GM12878 (cell line): ENCODE results near the gene ZNF608.

ENCODE experiments used
- CTCF ChIP-seq, 3 experiments: IDR thresholded peaks in 2 of 3; conservative IDR thresholded peaks in 1 of 3; 2 replicates each; pipeline ENCODE4 v1.5.1; 2011; ENCODE audit warnings: low read depth in 3 of 3, low read length in 3 of 3, mild to moderate bottlenecking in 3 of 3, control low read depth in 2 of 3, moderate library complexity in 2 of 3, inconsistent platforms in 1 of 3, mixed read lengths in 1 of 3; ENCODE audit not compliant: control insufficient read depth in 2 of 3, insufficient read depth in 1 of 3; ENCODE audit errors: extremely low read depth in 1 of 3
- EZH2 ChIP-seq: IDR thresholded peaks from 2 replicates; pipeline ENCODE4 v1.6.1; 2012; ENCODE audit warnings: low read depth, mild to moderate bottlenecking, control low read depth, inconsistent platforms, low read length, borderline replicate concordance; ENCODE audit not compliant: control insufficient read depth
- MAX ChIP-seq: IDR thresholded peaks from 2 replicates; pipeline ENCODE4 v1.6.1; 2012; ENCODE audit warnings: low read depth, low read length, improper control_type of control experiment
- MTA3 ChIP-seq: IDR thresholded peaks from 2 replicates; pipeline ENCODE4 v1.6.1; 2012; ENCODE audit warnings: low read length, inconsistent platforms, borderline replicate concordance
- NFYB ChIP-seq: IDR thresholded peaks from 2 replicates; pipeline ENCODE4 v1.6.1; 2011; ENCODE audit warnings: low read depth, mild to moderate bottlenecking, low read length, improper control_type of control experiment, moderate library complexity; ENCODE audit not compliant: insufficient read depth
- NR2C2 ChIP-seq: IDR thresholded peaks from 2 replicates; pipeline ENCODE4 v1.6.1; 2011; ENCODE audit warnings: borderline replicate concordance, low read depth; ENCODE audit not compliant: control insufficient read depth, insufficient read length
- NR2F1 ChIP-seq: fragments of 450-650 bp; conservative IDR thresholded peaks from 2 replicates; pipeline ENCODE4 v1.6.1; 2017; ENCODE audit warnings: mild to moderate bottlenecking
- POLR2A ChIP-seq: IDR thresholded peaks from 2 replicates; pipeline ENCODE4 v1.6.1; 2011; ENCODE audit warnings: low read depth, mild to moderate bottlenecking, low read length
- POLR2AphosphoS5 ChIP-seq: IDR thresholded peaks from 2 replicates; pipeline ENCODE4 v1.6.1; 2011; ENCODE audit warnings: mild to moderate bottlenecking, low read length, inconsistent platforms
- REST ChIP-seq: IDR thresholded peaks from 2 replicates; pipeline ENCODE4 v1.6.1; 2012; ENCODE audit warnings: mild to moderate bottlenecking, low read depth, low read length

- TF ChIP-seq CTCF (IDR thresholded peaks at IDR 0.05 in 2 of 3, conservative IDR thresholded peaks at IDR 0.05 in 1 of 3; ENCODE audit: control insufficient read depth in 2 of 3, extremely low read depth in 1 of 3, insufficient read depth in 1 of 3, low read depth in 3 of 3, low read length in 3 of 3) (no peak), POLR2A (no peak), REST (no peak), MTA3 (no peak), MAX (no peak), POLR2AphosphoS5 (no peak), EZH2 (no peak), NFYB (no peak), NR2F1 (no peak), NR2C2 (no peak)
Measured at GRCh38 chr5:124718380-124718789, 28.1 kb downstream of the ZNF608 start.
